ENCODE results near the gene JAKMIP1. TPM values are rescaled to one million over a fixed set of nuclear protein-coding genes. Genes with fewer than 3 reads are reported as not detected.

JAKMIP1 gene
- total RNA-seq, 1 experiment from 2014 or later: not detected

DNA sequence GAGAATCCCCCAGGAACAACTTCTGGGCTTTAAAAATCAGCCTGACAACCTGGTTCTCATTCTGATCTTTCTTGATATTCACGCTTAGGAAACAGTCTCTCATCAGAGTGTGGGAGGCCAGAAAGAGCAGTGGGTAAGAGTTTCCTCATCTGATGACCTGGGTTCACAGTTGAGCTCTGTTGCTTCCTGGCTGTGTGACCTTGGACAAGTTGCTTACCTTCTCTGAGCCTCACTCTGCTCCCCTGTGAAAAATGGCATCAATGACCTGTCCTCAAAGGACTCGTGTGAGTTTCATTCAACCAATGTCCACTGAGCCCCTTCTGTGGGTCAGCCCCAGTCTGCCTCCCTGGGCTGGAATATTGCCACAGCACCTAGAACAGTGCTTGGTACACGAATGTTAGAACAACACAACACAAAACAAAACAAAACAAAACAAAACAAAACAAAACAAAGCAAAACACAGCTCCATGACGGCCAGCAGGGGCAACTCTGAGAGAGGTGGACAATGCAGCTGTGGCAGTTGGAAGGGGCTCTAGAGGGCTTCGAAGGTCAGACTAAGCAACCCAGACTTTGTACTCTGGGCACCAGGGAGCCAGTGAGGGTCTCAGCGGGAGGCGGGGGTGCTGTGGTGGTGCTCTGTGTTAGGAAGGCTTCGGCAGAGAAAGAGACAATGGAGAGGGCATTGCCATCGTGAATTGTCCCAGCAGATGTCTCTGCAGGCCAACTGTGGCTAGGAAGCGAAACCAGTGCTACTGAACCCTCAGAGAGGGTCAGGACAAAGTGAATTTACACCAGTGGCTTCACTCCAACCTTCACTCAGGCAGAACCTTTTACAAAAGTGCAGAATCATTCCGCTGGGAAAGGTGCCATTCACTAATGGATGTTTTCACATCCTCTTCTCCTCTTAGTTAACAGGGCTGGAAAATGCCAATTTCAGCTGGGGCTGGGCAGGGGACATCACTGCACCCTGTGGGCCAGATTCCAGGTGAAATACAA, 167.8 kb downstream of the JAKMIP1 start:
- DNase-seq (ENCODE audit: low read depth, low spot score): no peak

GRCh38 chr4:6031846-6032245, 168.5 kb downstream of the JAKMIP1 start:
- in situ Hi-C loops (cut with HindIII; ENCODE audit: low pct_unique_long_range_greater_than_20kb, low sequenced_read_pairs): no loop called here
- no peak for DNase-seq (ENCODE audit: low read depth, low spot score)

More for the DNA sequence above, 167.8 kb downstream of the JAKMIP1 start:
- in situ Hi-C loops (cut with HindIII; ENCODE audit: low pct_unique_long_range_greater_than_20kb, low sequenced_read_pairs): no loop called here

DNA sequence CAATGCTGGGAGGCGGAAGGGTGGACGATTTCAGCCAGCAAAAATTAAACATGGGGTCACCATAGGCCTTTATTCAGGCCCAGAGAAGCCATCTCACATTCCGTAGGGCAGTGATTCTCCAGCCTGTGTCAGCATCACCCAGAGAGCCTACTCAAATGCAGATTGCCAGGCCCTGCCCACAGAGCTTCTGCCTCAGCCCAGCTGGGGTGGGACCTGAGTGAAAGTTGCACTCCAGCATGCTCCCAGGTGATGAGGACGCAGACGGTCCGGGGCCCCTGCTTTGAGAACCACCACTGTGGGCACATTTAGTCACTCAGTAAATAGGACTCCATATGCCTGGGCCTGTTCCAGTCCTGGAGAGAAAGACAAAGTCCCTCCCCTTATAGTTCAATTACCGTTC, 169.7 kb downstream of the JAKMIP1 start:
- in situ Hi-C loops (cut with HindIII; ENCODE audit: low pct_unique_long_range_greater_than_20kb, low sequenced_read_pairs): no loop called here

GRCh38 chr4:6029254-6029653, 171.1 kb downstream of the JAKMIP1 start:
- no peak for DNase-seq (ENCODE audit: low read depth, low spot score)

More for the DNA sequence above, 169.7 kb downstream of the JAKMIP1 start:
- no peak for DNase-seq (ENCODE audit: low read depth, low spot score)

GRCh38 chr4:6028168-6028567, 172.2 kb downstream of the JAKMIP1 start:
- DNase-seq (ENCODE audit: low read depth, low spot score): no peak
- in situ Hi-C loops (cut with HindIII; ENCODE audit: low pct_unique_long_range_greater_than_20kb, low sequenced_read_pairs): no loop called here

More at GRCh38 chr4:6029254-6029653, 171.1 kb downstream of the JAKMIP1 start:
- in situ Hi-C loops (cut with HindIII; ENCODE audit: low pct_unique_long_range_greater_than_20kb, low sequenced_read_pairs): no loop called here

GRCh38 chr4:6027392-6027791, 173.0 kb downstream of the JAKMIP1 start:
- in situ Hi-C loops (cut with HindIII; ENCODE audit: low pct_unique_long_range_greater_than_20kb, low sequenced_read_pairs): no loop called here

GRCh38 chr4:6024313-6024960, 175.9 kb downstream of the JAKMIP1 start:
- DNase-seq (ENCODE audit: low read depth, low spot score): no peak
- in situ Hi-C loops (cut with HindIII; ENCODE audit: low pct_unique_long_range_greater_than_20kb, low sequenced_read_pairs): no loop called here

More at GRCh38 chr4:6027392-6027791, 173.0 kb downstream of the JAKMIP1 start:
- DNase-seq (ENCODE audit: low read depth, low spot score): no peak

GRCh38 chr4:6023731-6024130, 176.6 kb downstream of the JAKMIP1 start:
- DNase-seq (ENCODE audit: low read depth, low spot score): no peak
- in situ Hi-C loops (cut with HindIII; ENCODE audit: low pct_unique_long_range_greater_than_20kb, low sequenced_read_pairs): no loop called here

GRCh38 chr4:6022607-6023288, 177.6 kb downstream of the JAKMIP1 start:
- in situ Hi-C loops (cut with HindIII; ENCODE audit: low pct_unique_long_range_greater_than_20kb, low sequenced_read_pairs): no loop called here
- no peak for DNase-seq (ENCODE audit: low read depth, low spot score)

DNA sequence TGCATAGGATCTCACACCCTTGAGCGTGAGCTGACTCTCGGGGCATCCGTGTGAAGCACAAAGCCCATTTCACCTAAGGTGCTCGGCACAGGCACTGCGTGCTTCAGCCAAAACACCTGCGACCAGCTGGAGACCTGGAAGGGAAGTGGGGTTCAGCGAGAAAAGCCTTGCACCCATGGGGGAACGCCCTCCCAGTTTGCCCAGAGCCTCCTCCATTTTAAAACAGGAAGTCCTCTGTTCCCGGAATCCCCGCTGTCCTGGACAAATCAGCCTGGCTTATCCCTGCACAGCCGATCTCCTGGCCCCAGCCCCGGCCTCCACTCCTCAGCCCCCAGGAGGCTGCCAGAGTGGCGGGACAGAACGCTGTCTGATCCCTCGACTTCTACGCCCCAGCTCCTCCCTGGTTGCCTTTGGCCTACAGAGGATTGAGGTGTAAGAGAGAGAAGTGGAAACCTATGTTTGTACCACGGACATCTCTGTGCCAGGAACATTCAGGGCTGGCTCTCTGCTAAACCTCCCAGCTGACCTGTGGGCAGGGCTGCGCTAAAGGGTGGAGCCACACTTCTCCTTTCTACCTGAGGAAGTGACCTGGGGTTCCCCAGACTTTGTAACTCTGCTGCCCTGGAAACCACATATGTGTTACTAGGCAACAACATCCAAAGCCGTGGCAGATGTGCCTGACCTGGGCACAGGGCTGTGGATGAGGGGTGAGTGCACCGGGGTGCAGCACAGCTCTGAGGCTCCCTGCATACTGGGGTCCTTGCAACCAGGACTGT, 178.3 kb downstream of the JAKMIP1 start:
- in situ Hi-C loops (cut with HindIII; ENCODE audit: low pct_unique_long_range_greater_than_20kb, low sequenced_read_pairs): no loop called here
- no peak for DNase-seq (ENCODE audit: low read depth, low spot score)

GRCh38 chr4:6020613-6021012, 179.7 kb downstream of the JAKMIP1 start:
- DNase-seq (ENCODE audit: low read depth, low spot score): no peak
- in situ Hi-C loops (cut with HindIII; ENCODE audit: low pct_unique_long_range_greater_than_20kb, low sequenced_read_pairs): no loop called here

GRCh38 chr4:6019316-6020263, 180.8 kb downstream of the JAKMIP1 start:
- in situ Hi-C loops (cut with HindIII; ENCODE audit: low pct_unique_long_range_greater_than_20kb, low sequenced_read_pairs): no loop called here
- peak; percentile 66 for DNase-seq (ENCODE audit: low read depth, low spot score)

DNA sequence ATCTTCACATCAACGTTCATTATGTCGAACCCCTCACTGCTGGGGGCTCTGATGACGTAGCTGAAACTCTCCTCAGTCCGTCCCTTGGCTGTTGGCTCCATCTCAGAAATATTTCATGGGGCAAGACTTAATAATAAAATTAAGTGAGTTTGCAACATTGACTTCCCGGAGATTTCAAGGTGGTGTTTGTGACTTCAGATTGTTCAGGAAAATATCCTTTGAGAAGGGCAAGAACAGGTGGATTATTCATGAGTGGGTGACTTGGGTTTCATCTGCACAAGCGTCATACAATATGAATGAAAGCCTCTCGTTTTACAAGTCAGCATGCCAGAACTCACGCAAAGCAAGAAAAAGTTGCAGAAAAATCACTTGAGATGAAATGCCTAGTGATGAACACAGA, 182.0 kb downstream of the JAKMIP1 start, which contains the start of gene C4orf50:
Gene C4orf50, minus strand, starts transcription at position 101 of the 400 bp plus-strand sequence.
- DNase-seq (ENCODE audit: low read depth, low spot score): no peak
- in situ Hi-C loops (cut with HindIII; ENCODE audit: low pct_unique_long_range_greater_than_20kb, low sequenced_read_pairs): no loop called here

DNA sequence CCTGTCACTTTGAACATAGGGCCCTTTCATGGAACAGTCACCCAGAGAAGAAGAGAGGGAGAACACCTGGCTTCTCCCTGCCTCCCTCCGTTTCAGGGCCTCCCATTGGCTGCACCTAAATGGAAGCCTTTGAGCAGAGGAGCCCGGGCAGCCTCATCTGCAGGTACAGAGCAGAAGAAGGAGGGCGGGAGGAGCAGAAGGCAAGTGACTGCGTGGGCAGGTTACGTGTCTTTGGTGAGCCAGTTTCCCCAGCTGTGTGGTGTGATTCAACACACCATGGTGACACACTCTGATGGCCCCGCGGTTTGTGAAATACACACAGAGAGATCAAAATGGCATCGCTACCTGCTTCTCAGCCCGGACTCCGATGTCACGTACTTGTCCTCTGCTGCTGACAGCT, 182.5 kb downstream of the JAKMIP1 start:
- in situ Hi-C loops (cut with HindIII; ENCODE audit: low pct_unique_long_range_greater_than_20kb, low sequenced_read_pairs): no loop called here
- no peak for DNase-seq (ENCODE audit: low read depth, low spot score)

DNA sequence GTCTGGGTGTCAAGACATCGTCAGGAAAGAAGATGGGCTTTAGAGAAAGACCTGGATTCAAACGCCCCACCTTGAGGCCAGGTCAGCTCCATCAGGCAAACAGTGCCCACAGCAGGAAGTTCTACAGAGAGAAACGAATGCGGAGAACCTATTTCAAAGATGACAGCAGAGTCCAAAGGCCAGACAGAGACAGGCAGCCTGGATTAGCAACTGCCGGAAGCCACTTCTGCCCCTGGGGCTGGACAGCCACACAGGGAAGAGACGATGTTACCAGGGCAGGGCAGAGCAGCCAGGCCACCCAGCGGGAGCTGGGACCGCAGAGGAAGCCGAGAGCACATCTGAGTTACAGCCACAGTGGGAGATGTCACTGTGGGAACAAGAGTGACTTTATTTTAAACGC, 183.3 kb downstream of the JAKMIP1 start:
- in situ Hi-C loops (cut with HindIII; ENCODE audit: low pct_unique_long_range_greater_than_20kb, low sequenced_read_pairs): no loop called here
- DNase-seq (ENCODE audit: low read depth, low spot score): no peak

- in situ Hi-C loops (cut with HindIII; ENCODE audit: low pct_unique_long_range_greater_than_20kb, low sequenced_read_pairs): no loop called here
- DNase-seq (ENCODE audit: low read depth, low spot score): no peak
These were observed 186.8 kb downstream of the JAKMIP1 start for GRCh38 chr4:6013564-6013963.

All from SK-MEL-5 (cell line).